ENCODE results near the gene TCF20. TPM values are rescaled to one million over a fixed set of nuclear protein-coding genes. Genes with fewer than 3 reads are reported as not detected.

The TCF20 gene
- total and polyA plus RNA-seq, 2 experiments from 2014 or later = 0.64 to 17.2 TPM

DNA sequence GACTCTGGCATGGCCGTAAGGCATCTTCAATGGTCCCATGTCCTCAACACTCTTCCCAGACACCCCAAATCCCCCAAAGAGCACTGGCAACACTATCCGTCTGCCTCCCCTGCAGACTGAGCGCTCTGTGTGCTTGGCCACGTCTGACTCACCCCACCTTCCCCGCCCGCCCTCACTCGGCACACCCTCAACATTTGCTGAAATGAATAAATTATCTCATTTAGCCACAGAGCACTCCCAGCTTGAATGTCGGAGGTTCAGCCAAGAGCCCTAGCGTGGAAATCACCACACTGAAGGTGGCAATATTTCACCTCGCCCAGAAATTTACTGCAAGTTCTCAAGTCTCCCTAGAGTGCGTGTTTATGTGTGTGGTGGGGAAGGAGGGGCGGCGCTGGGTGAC lies 46.6 kb upstream of the TCF20 start:
- WGBS, 2 experiments (ENCODE audit: low coverage in 1 of 2, low lambda C conversion rate in 2 of 2, missing lambda C conversion rate in 2 of 2) = 2 to 6% methylated on average over 11 to 13 of the region's 13 CpGs
- H3K27ac ChIP-seq = no peak overlapping the region
- TF ChIP-seq EZH2 (IDR thresholded peaks at IDR 0.05; ENCODE audit: insufficient read depth, poor library complexity, severe bottlenecking) (no peak), EZH2phosphoT487 (IDR thresholded peaks at IDR 0.05; ENCODE audit: insufficient read depth, low read depth) (no peak)
- H2AFZ ChIP-seq = no peak overlapping the region
- no peaks in the 10 kb centered on the region for H4K20me1 ChIP-seq (ENCODE audit: insufficient read depth)
- peak; percentile 80 for DNase-seq
- H3K4me3 ChIP-seq = peak overlapping the region; percentile 47
- no peaks in the 10 kb centered on the region for H3K9me3 ChIP-seq (ENCODE audit: low read depth)
- no peaks in the 10 kb centered on the region for H3K4me1 ChIP-seq (ENCODE audit: insufficient read depth)
- in situ Hi-C loops (cut with MboI) = no loop called here
- no peaks in the 10 kb centered on the region for H3K9me2 ChIP-seq (ENCODE audit: insufficient read depth)
- H3K4me2 ChIP-seq (ENCODE audit: unreplicated experiment) = peak overlapping the region; percentile 64
- no peaks in the 10 kb centered on the region for H3F3A ChIP-seq (ENCODE audit: insufficient read depth)
- H3K36me3 ChIP-seq (ENCODE audit: low read depth) = no peaks in the 10 kb centered on the region
- H3K79me2 ChIP-seq (ENCODE audit: insufficient read depth) = no peaks in the 10 kb centered on the region
- H3K9ac ChIP-seq = no peak overlapping the region
- H3K27me3 ChIP-seq (replicated peaks; ENCODE audit: insufficient read depth) = no peaks in the 10 kb centered on the region

DNA sequence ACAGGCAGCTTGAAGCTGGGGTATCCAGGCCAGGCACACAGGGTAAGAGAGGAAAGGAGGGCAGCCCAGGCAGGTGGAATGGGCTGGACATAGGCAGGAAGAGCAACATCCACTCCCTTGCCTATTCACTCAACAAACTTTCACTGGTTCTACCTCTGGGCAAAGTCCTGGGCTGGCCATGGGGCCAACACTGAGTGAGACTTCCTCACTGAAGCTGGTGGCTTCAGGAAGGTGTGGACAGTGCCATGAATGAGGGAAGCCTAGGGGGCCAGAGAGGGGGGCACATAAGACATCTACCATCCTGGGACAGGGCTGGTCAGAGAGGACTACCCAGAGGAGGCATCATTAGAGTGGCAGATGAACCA lies 44.9 kb upstream of the TCF20 start:
- Histone ChIP-seq H4K20me1 (ENCODE audit: insufficient read depth) (no peaks in the 10 kb centered on the region), H3K79me2 (ENCODE audit: insufficient read depth) (no peaks in the 10 kb centered on the region), H3K4me2 (ENCODE audit: unreplicated experiment) (no peak overlapping the region), H3K27ac (no peak overlapping the region), H3K4me1 (ENCODE audit: insufficient read depth) (no peaks in the 10 kb centered on the region), H3K9me2 (ENCODE audit: insufficient read depth) (no peaks in the 10 kb centered on the region), H3F3A (ENCODE audit: insufficient read depth) (no peaks in the 10 kb centered on the region), H3K27me3 (replicated peaks; ENCODE audit: insufficient read depth) (no peaks in the 10 kb centered on the region), H3K9ac (no peak overlapping the region), H3K36me3 (ENCODE audit: low read depth) (no peaks in the 10 kb centered on the region), H3K9me3 (ENCODE audit: low read depth) (no peaks in the 10 kb centered on the region), H2AFZ (no peak overlapping the region), H3K4me3 (no peak overlapping the region)
- DNase-seq = no peak
- TF ChIP-seq EZH2 (IDR thresholded peaks at IDR 0.05; ENCODE audit: insufficient read depth, poor library complexity, severe bottlenecking) (no peak), EZH2phosphoT487 (IDR thresholded peaks at IDR 0.05; ENCODE audit: insufficient read depth, low read depth) (no peak)
- in situ Hi-C loops (cut with MboI) = no loop called here

DNA sequence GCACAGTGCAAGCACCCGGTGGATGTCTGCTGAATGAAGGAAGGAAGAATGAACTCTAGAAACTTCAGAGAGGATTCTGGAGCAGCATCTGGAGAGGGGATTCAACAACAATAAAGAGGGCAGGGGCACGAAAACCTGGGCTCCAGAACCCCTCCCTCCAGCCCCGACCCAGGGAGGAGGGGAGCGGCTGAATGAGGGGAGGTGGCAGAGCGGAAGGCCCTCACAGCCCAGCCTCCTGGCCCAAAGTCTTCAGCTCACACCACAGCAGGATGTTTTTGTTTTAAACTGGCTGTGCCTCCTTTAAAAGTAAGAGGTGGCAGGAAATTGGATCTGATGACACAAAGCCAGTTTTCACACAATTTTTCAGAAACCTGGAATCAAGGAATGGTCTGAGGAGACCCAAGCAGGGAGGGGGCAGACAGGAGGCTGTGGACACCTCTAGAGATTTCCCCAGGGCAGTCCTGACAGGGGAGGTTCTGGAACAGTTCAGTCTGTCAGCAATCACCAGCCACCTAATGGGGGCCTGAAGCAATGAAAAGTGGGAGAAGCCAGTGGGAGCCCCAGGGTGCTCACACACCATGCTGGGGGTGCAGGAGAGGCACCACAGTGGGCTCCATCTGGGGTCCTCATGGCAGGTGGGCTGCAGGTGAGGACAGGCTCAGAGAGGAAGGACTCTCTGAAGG lies 44.4 kb upstream of the TCF20 start:
- H2AFZ ChIP-seq = no peak overlapping the region
- H3K4me2 ChIP-seq (ENCODE audit: unreplicated experiment) = no peak overlapping the region
- no peak overlapping the region for H3K4me3 ChIP-seq
- in situ Hi-C loops (cut with MboI) = no loop called here
- 51 to 52% methylated on average over 4 to 5 of the region's 5 CpGs for WGBS, 2 experiments (ENCODE audit: low coverage in 1 of 2, low lambda C conversion rate in 2 of 2, missing lambda C conversion rate in 2 of 2)
- H4K20me1 ChIP-seq (ENCODE audit: insufficient read depth) = no peaks in the 10 kb centered on the region
- H3F3A ChIP-seq (ENCODE audit: insufficient read depth) = no peaks in the 10 kb centered on the region
- no peak overlapping the region for H3K9ac ChIP-seq
- no peak for TF ChIP-seq EZH2phosphoT487 (IDR thresholded peaks at IDR 0.05; ENCODE audit: insufficient read depth, low read depth)
- TF ChIP-seq EZH2 (IDR thresholded peaks at IDR 0.05; ENCODE audit: insufficient read depth, poor library complexity, severe bottlenecking) = no peak
- H3K36me3 ChIP-seq (ENCODE audit: low read depth) = no peaks in the 10 kb centered on the region
- no peaks in the 10 kb centered on the region for H3K9me2 ChIP-seq (ENCODE audit: insufficient read depth)
- H3K27ac ChIP-seq = no peak overlapping the region
- H3K9me3 ChIP-seq (ENCODE audit: low read depth) = no peaks in the 10 kb centered on the region
- DNase-seq = no peak
- no peaks in the 10 kb centered on the region for H3K4me1 ChIP-seq (ENCODE audit: insufficient read depth)
- no peaks in the 10 kb centered on the region for H3K79me2 ChIP-seq (ENCODE audit: insufficient read depth)
- no peaks in the 10 kb centered on the region for H3K27me3 ChIP-seq (replicated peaks; ENCODE audit: insufficient read depth)

DNA sequence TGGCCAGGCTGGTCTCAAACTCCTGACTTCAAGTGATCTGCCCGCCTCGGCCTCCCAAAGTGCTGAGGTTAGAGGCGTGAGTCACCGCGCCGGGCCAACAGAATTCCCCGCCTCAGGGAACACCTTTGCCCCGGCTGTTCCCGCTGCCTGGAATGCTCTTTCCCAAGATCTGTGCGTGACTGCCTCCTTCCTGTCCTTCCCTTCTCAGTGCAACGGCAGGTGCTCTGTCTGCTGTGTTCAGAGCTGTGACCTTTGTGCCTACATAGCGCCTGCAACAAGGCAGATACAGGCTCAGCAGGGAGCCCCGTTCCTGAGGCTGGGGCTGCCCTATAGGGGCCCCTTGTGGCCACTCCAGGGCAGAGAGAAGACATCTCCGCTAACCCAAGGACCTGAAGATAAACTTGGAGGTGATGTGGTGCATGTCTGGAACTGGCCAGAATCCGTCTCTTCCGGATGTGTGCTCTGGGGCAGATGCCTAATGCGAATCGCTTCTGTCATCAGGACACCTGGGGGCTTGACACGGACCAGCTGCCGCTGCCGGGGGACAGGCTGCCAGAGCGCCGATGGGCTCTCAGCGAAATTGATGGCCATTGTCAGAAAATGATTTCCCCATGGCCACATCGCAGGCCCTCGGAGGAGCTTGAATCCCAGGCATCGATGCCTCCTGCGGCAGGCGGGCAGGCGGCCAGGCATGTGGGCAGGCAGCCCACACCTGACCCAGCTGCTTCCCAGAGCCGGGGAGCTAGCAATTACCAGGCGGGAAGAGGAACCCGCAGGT lies 43.5 kb upstream of the TCF20 start:
- WGBS, 2 experiments (ENCODE audit: low coverage in 1 of 2, low lambda C conversion rate in 2 of 2, missing lambda C conversion rate in 2 of 2) = 82 to 91% methylated on average over 28 to 33 of the region's 33 CpGs
- in situ Hi-C loops (cut with MboI) = no loop called here

More for the DNA sequence above, 43.5 kb upstream of the TCF20 start:
- H3F3A ChIP-seq (ENCODE audit: insufficient read depth) = no peaks in the 10 kb centered on the region
- H3K27me3 ChIP-seq (replicated peaks; ENCODE audit: insufficient read depth) = no peaks in the 10 kb centered on the region
- no peak overlapping the region for H3K4me2 ChIP-seq (ENCODE audit: unreplicated experiment)
- H3K36me3 ChIP-seq (ENCODE audit: low read depth) = no peaks in the 10 kb centered on the region
- no peaks in the 10 kb centered on the region for H3K9me3 ChIP-seq (ENCODE audit: low read depth)
- no peaks in the 10 kb centered on the region for H3K9me2 ChIP-seq (ENCODE audit: insufficient read depth)
- no peak overlapping the region for H3K4me3 ChIP-seq
- no peak overlapping the region for H3K9ac ChIP-seq
- no peaks in the 10 kb centered on the region for H4K20me1 ChIP-seq (ENCODE audit: insufficient read depth)
- no peak for DNase-seq
- TF ChIP-seq EZH2phosphoT487 (IDR thresholded peaks at IDR 0.05; ENCODE audit: insufficient read depth, low read depth) (no peak), EZH2 (IDR thresholded peaks at IDR 0.05; ENCODE audit: insufficient read depth, poor library complexity, severe bottlenecking) (no peak)
- no peaks in the 10 kb centered on the region for H3K4me1 ChIP-seq (ENCODE audit: insufficient read depth)
- no peak overlapping the region for H2AFZ ChIP-seq
- H3K27ac ChIP-seq = no peak overlapping the region
- no peaks in the 10 kb centered on the region for H3K79me2 ChIP-seq (ENCODE audit: insufficient read depth)
